ENCODE results near the gene NUDT17. TPM values are rescaled to one million over a fixed set of nuclear protein-coding genes. Genes with fewer than 3 reads are reported as not detected.
A peak's percentile ranks its signal among the peaks of the same experiment; 100 is the strongest.

The NUDT17 gene
- total and polyA plus RNA-seq, 9 of the 15 experiments (the other 6 are each of a cell fraction or from before 2014, with no cell fraction given): 2.1 to 10.0 (median 6.1) TPM

GRCh38 chr1:145877923-145878486 lies 32.6 kb downstream of the NUDT17 start:
- intact Hi-C loops (cut with micrococcal nuclease) (no loop called here), in situ Hi-C loops (cut with MboI) (no loop called here)
- FAIRE-seq (no peak), ATAC-seq (peak; percentile 37), DNase-seq (ENCODE audit: extremely low read depth in 1 of 4, low spot score in 3 of 4) (peak in 2 of 4 experiments; percentile 26 to 43)
- peaks cover 24 to 37% of the 10 kb centered on the region in 2 experiments for H3K4me1 ChIP-seq (replicated peaks in 1 of 2; ENCODE audit: control insufficient read depth in 2 of 2, insufficient read depth in 2 of 2, low read length in 2 of 2)
- H3K9me1 ChIP-seq (ENCODE audit: control insufficient read depth, insufficient read depth, low read length): no peaks in the 10 kb centered on the region
- H3K27ac ChIP-seq (ENCODE audit: extremely low read depth, low read depth, low read length): no peak overlapping the region
- H3K79me2 ChIP-seq (ENCODE audit: control insufficient read depth, insufficient read depth, low read length): no peaks in the 10 kb centered on the region
- POLR2A ChIA-PET: interaction anchor here (0.6 to 1.3 kb wide), 4 partner anchors 14 to 161 kb away, joined by 3 to 4 read pairs (median 4); no protein-coding TSS in a partner anchor
- WGBS (ENCODE audit: insufficient coverage, low coverage, missing lambda C conversion rate): 31% methylated on average over 7 of the region's 7 CpGs
- no peaks in the 10 kb centered on the region for H3K9me3 ChIP-seq (replicated peaks; ENCODE audit: control insufficient read depth, insufficient read depth, low read depth, low read length)
- H3K4me2 ChIP-seq (ENCODE audit: insufficient read depth, low read length): peak overlapping the region; percentile 33
- H2AFZ ChIP-seq (ENCODE audit: low read depth, low read length): peak overlapping the region; percentile 46
- CTCF ChIA-PET (ENCODE audit: low intra/inter-chr PET ratio): no interaction called here
- no peaks in the 10 kb centered on the region for H3K36me3 ChIP-seq (ENCODE audit: control insufficient read depth, insufficient read depth, low read length)
- H3K27me3 ChIP-seq (ENCODE audit: control insufficient read depth in 2 of 2, insufficient read depth in 2 of 2, low read length in 2 of 2): 0 out of 5 replicates have a peak, but pooled peaks cover 0 to 3% of the 10 kb centered on the region in 2 experiments
- no peak overlapping the region for H3K4me3 ChIP-seq
- no peaks in the 10 kb centered on the region for H4K20me1 ChIP-seq (replicated peaks; ENCODE audit: control insufficient read depth, insufficient read depth, low read length)
- no TSS peak for BruUV-seq (replicated peaks)
- H3K9ac ChIP-seq (ENCODE audit: insufficient read depth in 1 of 2, low read depth in 2 of 2, low read length in 2 of 2): peak overlapping the region in 1 of 2 experiments; percentile 39; a peak in 1 of 4 replicates
- TF ChIP-seq CTBP1 (IDR thresholded peaks at IDR 0.05; ENCODE audit: borderline replicate concordance) (peak; percentile 47; the same call in 1 of the 2 replicates), LEF1 (IDR thresholded peaks at IDR 0.05) (no peak), ZNF12 (CRISPR knock-in tag; IDR thresholded peaks at IDR 0.05) (no peak), ZNF609 (CRISPR knock-in tag; IDR thresholded peaks at IDR 0.05; ENCODE audit: borderline replicate concordance) (no peak), FOSL1 (tag; conservative IDR thresholded peaks at IDR 0.05) (peak; percentile 94), KDM1A (IDR thresholded peaks at IDR 0.05) (no peak), FOS (IDR thresholded peaks at IDR 0.05; ENCODE audit: extremely low read depth, insufficient read length) (peak; percentile 20), ZMIZ1 (IDR thresholded peaks at IDR 0.05; ENCODE audit: low read depth in 2 of 2, low read length in 2 of 2) (no peak), E2F4 (CRISPR knock-in tag; IDR thresholded peaks at IDR 0.05; ENCODE audit: low read depth) (no peak), SRSF1 (IDR thresholded peaks at IDR 0.05; ENCODE audit: low read depth, low read length) (no peak), POLR2B (IDR thresholded peaks at IDR 0.05; ENCODE audit: low read depth, partially characterized antibody) (no peak), TCF15 (CRISPR knock-in tag; IDR thresholded peaks at IDR 0.05) (no peak)
